Glutamatergic neuron (in vitro differentiated cells): ENCODE measurements around the gene TMED6. TPM values are rescaled to one million over a fixed set of nuclear protein-coding genes. Genes with fewer than 3 reads are reported as not detected.

Experiments
- DNase-seq: peaks from one replicate; pipeline ENCODE4 v3.0.0; 2022
- H3K27ac Mint-ChIP-seq: one replicate; pipeline ENCODE4 v1.8.0; 2020; ENCODE audit warnings: mild to moderate bottlenecking, mixed read lengths, inconsistent platforms; ENCODE audit not compliant: unreplicated experiment
- H3K27me3 Mint-ChIP-seq: one replicate; pipeline ENCODE4 v1.8.0; 2020; ENCODE audit warnings: mild to moderate bottlenecking, moderate library complexity, mixed read lengths, inconsistent platforms; ENCODE audit not compliant: unreplicated experiment
- H3K36me3 Mint-ChIP-seq: one replicate; pipeline ENCODE4 v1.8.0; 2020; ENCODE audit warnings: mild to moderate bottlenecking, mixed read lengths, inconsistent platforms; ENCODE audit not compliant: unreplicated experiment
- H3K4me1 Mint-ChIP-seq: one replicate; pipeline ENCODE4 v1.8.0; 2020; ENCODE audit warnings: mild to moderate bottlenecking, low read depth, mixed read lengths, inconsistent platforms; ENCODE audit not compliant: unreplicated experiment
- H3K4me3 Mint-ChIP-seq: one replicate; pipeline ENCODE4 v1.8.0; 2020; ENCODE audit warnings: mild to moderate bottlenecking, mixed read lengths, inconsistent platforms; ENCODE audit not compliant: unreplicated experiment
- H3K9me3 Mint-ChIP-seq: one replicate; pipeline ENCODE4 v1.8.0; 2020; ENCODE audit warnings: mild to moderate bottlenecking, moderate library complexity, mixed read lengths, inconsistent platforms; ENCODE audit not compliant: unreplicated experiment
- CTCF ChIP-seq: fragments of 200-600 bp; sonication (generic); IDR thresholded peaks from one replicate; pipeline ENCODE4 v1.5.0; 2021; ENCODE audit not compliant: partially characterized antibody, unreplicated experiment
- total RNA-seq: library from RNA; stranded (reverse); fragmentation: NEBNext Ultra II Directional; extraction: Animal tissue kit (Norgen Biotek cat#: 25700); gene quantifications from one replicate; pipeline ENCODE4 v1.2.1, GENCODE V29; 2021; ENCODE audit not compliant: unreplicated experiment

The TMED6 gene
- total RNA-seq, 1 donor from 2014 or later, result not detected

GRCh38 chr16:69318177-69318910 is 33.2 kb downstream of the TMED6 start:
- peaks cover 7% of the 10 kb centered on the region for H3K9me3 Mint-ChIP-seq
- DNase-seq, result no peak
- no peak overlapping the region for H3K4me3 Mint-ChIP-seq
- H3K27ac Mint-ChIP-seq, result no peak overlapping the region
- H3K27me3 Mint-ChIP-seq, result peaks cover 9% of the 10 kb centered on the region
- H3K36me3 Mint-ChIP-seq, result peaks cover 10% of the 10 kb centered on the region
- TF ChIP-seq CTCF, result no peak
- peaks cover 10% of the 10 kb centered on the region for H3K4me1 Mint-ChIP-seq

GRCh38 chr16:69316595-69317034 is 35.0 kb downstream of the TMED6 start:
- peaks cover 11% of the 10 kb centered on the region for H3K9me3 Mint-ChIP-seq
- no peak for TF ChIP-seq CTCF
- H3K36me3 Mint-ChIP-seq, result peaks cover 7% of the 10 kb centered on the region
- H3K4me1 Mint-ChIP-seq, result peaks cover 9% of the 10 kb centered on the region
- H3K4me3 Mint-ChIP-seq, result no peak overlapping the region
- peak overlapping the region; percentile 83 for H3K27ac Mint-ChIP-seq
- DNase-seq, result no peak
- H3K27me3 Mint-ChIP-seq, result peaks cover 10% of the 10 kb centered on the region

GRCh38 chr16:69315486-69316311 is 35.9 kb downstream of the TMED6 start:
- TF ChIP-seq CTCF, result no peak
- DNase-seq, result no peak
- peaks cover 10% of the 10 kb centered on the region for H3K27me3 Mint-ChIP-seq
- peaks cover 12% of the 10 kb centered on the region for H3K9me3 Mint-ChIP-seq
- H3K4me1 Mint-ChIP-seq, result peaks cover 8% of the 10 kb centered on the region
- H3K4me3 Mint-ChIP-seq, result peak overlapping the region; percentile 52
- H3K27ac Mint-ChIP-seq, result peak overlapping the region; percentile 83
- H3K36me3 Mint-ChIP-seq, result peaks cover 4% of the 10 kb centered on the region

- no peak for DNase-seq
- no peak overlapping the region for H3K27ac Mint-ChIP-seq
- H3K4me3 Mint-ChIP-seq, result no peak overlapping the region
- H3K36me3 Mint-ChIP-seq, result peaks cover 3% of the 10 kb centered on the region
- peaks cover 15% of the 10 kb centered on the region for H3K27me3 Mint-ChIP-seq
- no peak for TF ChIP-seq CTCF
- H3K9me3 Mint-ChIP-seq, result peaks cover 14% of the 10 kb centered on the region
- peaks cover 12% of the 10 kb centered on the region for H3K4me1 Mint-ChIP-seq
Measured at GRCh38 chr16:69314534-69314933, 37.1 kb downstream of the TMED6 start.
